SH-SY5Y (cell line): ENCODE data around the gene ENTPD1.

Source experiments
- GATA2 ChIP-seq: IDR thresholded peaks from 2 replicates; pipeline ENCODE4 v1.6.1; 2011; ENCODE audit warnings: mild to moderate bottlenecking, low read depth, low read length
- GATA3 ChIP-seq: IDR thresholded peaks from 2 replicates; pipeline ENCODE4 v1.6.1; 2011; ENCODE audit warnings: low read depth, mild to moderate bottlenecking, low read length, moderate library complexity

- no peak for TF ChIP-seq GATA2
- no peak for TF ChIP-seq GATA3
These were observed 75.1 kb downstream of the ENTPD1 start for GRCh38 chr10:95831076-95831475.
